ENCODE data around the gene RAP1GDS1.

The RAP1GDS1 gene, protein sequence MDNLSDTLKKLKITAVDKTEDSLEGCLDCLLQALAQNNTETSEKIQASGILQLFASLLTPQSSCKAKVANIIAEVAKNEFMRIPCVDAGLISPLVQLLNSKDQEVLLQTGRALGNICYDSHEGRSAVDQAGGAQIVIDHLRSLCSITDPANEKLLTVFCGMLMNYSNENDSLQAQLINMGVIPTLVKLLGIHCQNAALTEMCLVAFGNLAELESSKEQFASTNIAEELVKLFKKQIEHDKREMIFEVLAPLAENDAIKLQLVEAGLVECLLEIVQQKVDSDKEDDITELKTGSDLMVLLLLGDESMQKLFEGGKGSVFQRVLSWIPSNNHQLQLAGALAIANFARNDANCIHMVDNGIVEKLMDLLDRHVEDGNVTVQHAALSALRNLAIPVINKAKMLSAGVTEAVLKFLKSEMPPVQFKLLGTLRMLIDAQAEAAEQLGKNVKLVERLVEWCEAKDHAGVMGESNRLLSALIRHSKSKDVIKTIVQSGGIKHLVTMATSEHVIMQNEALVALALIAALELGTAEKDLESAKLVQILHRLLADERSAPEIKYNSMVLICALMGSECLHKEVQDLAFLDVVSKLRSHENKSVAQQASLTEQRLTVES

DNA sequence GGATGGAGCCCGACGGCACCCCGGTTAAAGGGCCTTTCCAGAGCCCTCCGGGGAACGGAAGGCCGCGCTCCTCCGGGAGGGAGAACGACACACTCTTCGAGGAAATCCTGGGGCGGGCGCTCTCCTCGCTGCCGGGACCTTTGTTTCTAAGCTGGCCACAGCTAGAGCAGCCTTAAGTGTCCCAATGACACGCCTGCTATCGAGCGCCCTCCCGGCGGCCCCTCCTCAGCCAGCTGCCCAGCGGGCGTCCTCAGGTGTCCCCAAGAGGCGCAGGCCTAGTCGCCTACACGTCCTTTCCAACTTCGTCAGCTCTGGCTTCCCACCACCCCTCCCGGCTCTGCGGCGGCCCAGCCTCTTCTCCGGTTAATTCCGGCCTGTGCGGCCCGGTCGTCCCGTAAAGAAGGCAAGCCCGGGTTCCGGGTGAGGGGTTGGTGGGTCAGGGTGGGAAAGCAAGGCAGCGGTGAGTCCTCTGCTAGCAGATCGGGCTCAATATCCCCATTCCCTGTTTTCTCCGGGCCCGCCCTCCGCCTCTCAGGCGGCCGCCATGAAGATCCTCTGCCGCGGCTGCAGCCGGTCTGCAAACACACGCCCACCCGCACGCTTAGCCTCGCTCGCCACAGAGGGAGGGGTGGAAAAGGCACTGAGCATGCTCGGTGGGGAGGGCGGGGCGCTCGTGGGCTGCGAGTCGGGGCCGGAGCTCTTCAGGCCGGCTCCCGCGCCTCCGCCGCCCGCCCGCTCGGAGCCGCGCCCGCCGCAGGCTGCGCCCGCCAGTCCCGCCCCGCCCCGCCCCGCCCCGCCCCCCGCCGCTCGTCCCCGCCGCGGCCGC lies at the start of gene RAP1GDS1:
RAP1GDS1 (plus strand) TSS at position 806 of the 826 bp plus-strand sequence. CDS start 182 bp downstream, outside the sequence.
- no peaks in the 10 kb centered on the region for H3K9me3 ChIP-seq (ENCODE audit: insufficient read depth, low read depth, low read length)
- no peaks in the 10 kb centered on the region for H3K36me3 ChIP-seq (ENCODE audit: insufficient read depth, low read depth, low read length)
- H3K4me3 ChIP-seq (ENCODE audit: low read length), result peak within 1 kb of the TSS; percentile 83
- peak within 1 kb of the TSS; percentile 94 for H3K27ac ChIP-seq (ENCODE audit: low read length)
- peaks cover 9% of the 10 kb centered on the region; the same call in 1 of the 2 replicates for H3K27me3 ChIP-seq (ENCODE audit: insufficient read depth, low read length)
- H3K9ac ChIP-seq (ENCODE audit: low read depth, low read length), result peak within 1 kb of the TSS; percentile 94
- H3K4me1 ChIP-seq (ENCODE audit: insufficient read depth, low read length), result peaks cover 15% of the 10 kb centered on the region

DNA sequence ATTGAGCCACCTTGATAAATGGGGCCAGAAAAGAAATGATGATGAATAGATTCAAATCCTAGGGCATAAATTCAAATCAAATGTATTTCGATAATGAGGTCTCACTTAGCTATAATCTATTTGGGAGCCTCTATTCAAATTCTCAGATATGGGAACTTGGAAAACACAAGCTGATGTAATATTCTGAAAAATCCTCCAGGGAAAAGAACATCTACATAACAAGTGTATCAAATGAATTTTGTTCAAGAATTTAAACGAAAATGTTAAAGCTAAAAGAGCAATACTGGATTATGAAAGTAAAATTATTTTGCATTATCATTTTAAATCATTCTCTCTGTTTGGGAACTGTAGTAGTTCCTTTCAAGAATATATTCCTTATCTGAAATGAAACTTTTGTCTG lies 38.9 kb upstream of the RAP1GDS1 start:
- Histone ChIP-seq H3K27me3 (ENCODE audit: insufficient read depth, low read length) (no peaks in the 10 kb centered on the region), H3K27ac (ENCODE audit: low read length) (no peak overlapping the region), H3K9me3 (ENCODE audit: insufficient read depth, low read depth, low read length) (no peaks in the 10 kb centered on the region), H3K9ac (ENCODE audit: low read depth, low read length) (no peak overlapping the region), H3K36me3 (ENCODE audit: insufficient read depth, low read depth, low read length) (no peaks in the 10 kb centered on the region), H3K4me3 (ENCODE audit: low read length) (no peak overlapping the region), H3K4me1 (ENCODE audit: insufficient read depth, low read length) (no peaks in the 10 kb centered on the region)

DNA sequence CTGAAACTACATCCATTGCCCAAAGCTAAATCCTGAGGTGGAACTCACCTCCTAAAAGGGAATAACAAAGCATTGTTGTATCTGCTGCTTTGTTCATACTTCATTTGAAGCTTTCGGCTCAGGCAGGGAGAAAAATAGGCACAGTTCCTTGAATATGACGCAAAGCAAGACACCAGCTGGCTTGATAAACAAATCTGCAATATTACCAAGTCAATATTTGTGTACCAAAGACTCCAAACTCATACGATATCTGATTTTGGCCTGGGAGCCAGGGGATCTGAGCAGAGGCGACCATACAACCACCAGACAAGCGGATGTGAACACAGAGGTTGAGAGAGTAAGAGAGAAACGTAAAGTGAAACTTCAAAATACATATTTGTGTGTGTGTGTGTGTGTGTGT lies 34.8 kb upstream of the RAP1GDS1 start:
- H3K27ac ChIP-seq (ENCODE audit: low read length), result no peak overlapping the region
- no peak overlapping the region for H3K4me3 ChIP-seq (ENCODE audit: low read length)
- H3K4me1 ChIP-seq (ENCODE audit: insufficient read depth, low read length), result no peaks in the 10 kb centered on the region
- H3K9ac ChIP-seq (ENCODE audit: low read depth, low read length), result no peak overlapping the region
- H3K36me3 ChIP-seq (ENCODE audit: insufficient read depth, low read depth, low read length), result no peaks in the 10 kb centered on the region
- H3K27me3 ChIP-seq (ENCODE audit: insufficient read depth, low read length), result no peaks in the 10 kb centered on the region
- no peaks in the 10 kb centered on the region for H3K9me3 ChIP-seq (ENCODE audit: insufficient read depth, low read depth, low read length)

DNA sequence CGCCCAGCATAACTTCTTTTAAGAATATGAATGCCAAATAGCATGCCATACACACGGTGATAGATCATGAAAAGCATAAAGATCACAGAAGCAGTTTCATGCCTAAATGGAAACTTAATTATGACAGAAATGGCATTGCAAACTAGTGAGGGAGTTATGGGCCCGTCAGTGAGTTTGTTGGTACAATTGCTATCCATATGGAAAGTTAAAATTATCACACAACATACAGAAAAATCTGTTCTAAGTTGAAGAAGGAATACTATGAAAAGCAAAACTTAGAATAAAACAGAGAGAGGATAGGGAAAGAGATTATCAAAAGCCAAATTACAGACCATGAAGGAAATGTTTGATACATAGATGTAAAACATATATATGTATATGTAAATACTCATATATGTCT lies 30.2 kb upstream of the RAP1GDS1 start:
- no peak overlapping the region for H3K9ac ChIP-seq (ENCODE audit: low read depth, low read length)
- H3K36me3 ChIP-seq (ENCODE audit: insufficient read depth, low read depth, low read length), result no peaks in the 10 kb centered on the region
- no peak overlapping the region for H3K4me3 ChIP-seq (ENCODE audit: low read length)
- no peaks in the 10 kb centered on the region for H3K4me1 ChIP-seq (ENCODE audit: insufficient read depth, low read length)
- H3K9me3 ChIP-seq (ENCODE audit: insufficient read depth, low read depth, low read length), result no peaks in the 10 kb centered on the region
- H3K27me3 ChIP-seq (ENCODE audit: insufficient read depth, low read length), result no peaks in the 10 kb centered on the region
- H3K27ac ChIP-seq (ENCODE audit: low read length), result no peak overlapping the region

DNA sequence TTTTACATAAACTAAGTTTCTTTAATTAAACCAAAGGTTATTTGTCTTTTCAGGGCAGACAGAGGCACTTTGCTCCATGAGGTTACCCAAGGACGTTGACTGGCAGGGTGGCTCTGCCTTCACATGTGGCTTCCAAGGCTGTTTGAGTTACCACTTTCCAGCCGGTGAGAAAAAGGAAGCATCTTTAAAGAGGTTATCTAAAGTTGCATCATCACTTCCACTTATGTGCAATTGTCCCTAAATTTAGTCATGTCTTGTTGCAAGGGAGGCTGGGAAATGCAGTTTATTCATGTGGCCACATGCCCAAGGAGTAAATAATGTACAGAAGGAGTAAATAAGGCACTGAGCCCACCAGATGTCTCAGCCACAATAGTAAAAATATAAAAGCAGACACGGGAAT lies 29.0 kb upstream of the RAP1GDS1 start:
- Histone ChIP-seq H3K9me3 (ENCODE audit: insufficient read depth, low read depth, low read length) (no peaks in the 10 kb centered on the region), H3K36me3 (ENCODE audit: insufficient read depth, low read depth, low read length) (no peaks in the 10 kb centered on the region), H3K4me3 (ENCODE audit: low read length) (no peak overlapping the region), H3K27ac (ENCODE audit: low read length) (no peak overlapping the region), H3K4me1 (ENCODE audit: insufficient read depth, low read length) (no peaks in the 10 kb centered on the region), H3K9ac (ENCODE audit: low read depth, low read length) (no peak overlapping the region), H3K27me3 (ENCODE audit: insufficient read depth, low read length) (no peaks in the 10 kb centered on the region)

DNA sequence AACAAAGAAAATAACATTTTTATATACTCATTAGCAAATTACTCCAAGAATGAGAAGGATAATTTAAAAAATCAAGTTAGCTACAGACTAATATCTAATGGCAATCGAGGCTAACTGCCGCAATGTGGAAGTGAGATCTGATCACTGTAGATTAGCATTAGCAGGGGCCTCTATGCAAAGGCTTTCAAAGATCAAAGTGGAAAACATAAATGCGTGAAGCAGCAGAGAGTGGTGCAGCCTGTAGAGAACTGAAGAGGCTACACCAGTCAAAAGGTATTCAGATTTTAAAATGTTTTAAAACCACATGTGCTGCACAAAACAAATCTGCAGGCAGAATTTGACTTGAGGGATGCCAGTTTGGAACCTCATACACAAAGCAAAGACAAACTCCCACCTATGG lies 24.0 kb upstream of the RAP1GDS1 start:
- Histone ChIP-seq H3K9ac (ENCODE audit: low read depth, low read length) (no peak overlapping the region), H3K4me3 (ENCODE audit: low read length) (no peak overlapping the region), H3K9me3 (ENCODE audit: insufficient read depth, low read depth, low read length) (no peaks in the 10 kb centered on the region), H3K27ac (ENCODE audit: low read length) (no peak overlapping the region), H3K4me1 (ENCODE audit: insufficient read depth, low read length) (peaks cover 9% of the 10 kb centered on the region; the same call in 1 of the 2 replicates), H3K36me3 (ENCODE audit: insufficient read depth, low read depth, low read length) (no peaks in the 10 kb centered on the region), H3K27me3 (ENCODE audit: insufficient read depth, low read length) (no peaks in the 10 kb centered on the region)

DNA sequence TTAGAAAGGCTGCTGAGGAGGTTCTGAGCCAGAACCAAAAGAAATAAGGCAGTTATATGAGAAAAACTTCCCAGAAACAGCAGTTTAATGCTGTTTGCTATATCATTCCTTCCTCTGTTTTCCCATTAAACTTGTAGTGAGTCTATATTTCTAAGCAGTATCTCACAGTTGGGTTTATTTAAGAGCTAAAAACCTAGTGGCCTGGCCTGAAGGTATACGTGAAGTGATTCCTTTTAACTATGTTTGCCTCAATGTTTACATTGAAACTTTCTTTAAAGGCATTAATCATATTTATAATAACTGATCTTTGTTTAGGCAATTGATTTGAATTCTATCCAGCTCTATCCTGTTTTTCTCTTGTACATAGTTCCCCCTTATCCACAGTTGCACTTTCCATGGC lies 19.1 kb upstream of the RAP1GDS1 start:
- Histone ChIP-seq H3K9me3 (ENCODE audit: insufficient read depth, low read depth, low read length) (no peaks in the 10 kb centered on the region), H3K27me3 (ENCODE audit: insufficient read depth, low read length) (no peaks in the 10 kb centered on the region), H3K4me1 (ENCODE audit: insufficient read depth, low read length) (peaks cover 9% of the 10 kb centered on the region; the same call in 1 of the 2 replicates), H3K27ac (ENCODE audit: low read length) (no peak overlapping the region), H3K4me3 (ENCODE audit: low read length) (no peak overlapping the region), H3K9ac (ENCODE audit: low read depth, low read length) (no peak overlapping the region), H3K36me3 (ENCODE audit: insufficient read depth, low read depth, low read length) (no peaks in the 10 kb centered on the region)

DNA sequence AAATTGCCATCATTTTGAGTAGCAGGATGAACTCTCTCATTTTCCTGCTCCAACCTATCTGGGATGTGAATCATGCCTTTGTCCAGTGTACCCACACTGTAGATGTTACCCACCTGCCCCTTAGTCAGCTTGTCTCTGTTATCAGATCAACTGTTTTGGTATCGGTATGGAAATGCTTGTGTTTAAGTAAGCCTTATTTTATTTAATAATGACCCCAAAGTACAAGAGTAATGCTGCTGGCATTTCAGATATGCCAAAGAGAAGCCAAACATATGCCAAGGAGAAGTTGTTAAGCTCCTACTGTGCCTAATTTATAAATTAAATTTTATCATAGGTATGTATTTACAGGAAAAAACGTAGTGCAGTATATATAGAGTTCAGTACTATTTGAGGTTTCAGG lies 18.6 kb upstream of the RAP1GDS1 start:
- Histone ChIP-seq H3K9ac (ENCODE audit: low read depth, low read length) (no peak overlapping the region), H3K27ac (ENCODE audit: low read length) (no peak overlapping the region)

DNA sequence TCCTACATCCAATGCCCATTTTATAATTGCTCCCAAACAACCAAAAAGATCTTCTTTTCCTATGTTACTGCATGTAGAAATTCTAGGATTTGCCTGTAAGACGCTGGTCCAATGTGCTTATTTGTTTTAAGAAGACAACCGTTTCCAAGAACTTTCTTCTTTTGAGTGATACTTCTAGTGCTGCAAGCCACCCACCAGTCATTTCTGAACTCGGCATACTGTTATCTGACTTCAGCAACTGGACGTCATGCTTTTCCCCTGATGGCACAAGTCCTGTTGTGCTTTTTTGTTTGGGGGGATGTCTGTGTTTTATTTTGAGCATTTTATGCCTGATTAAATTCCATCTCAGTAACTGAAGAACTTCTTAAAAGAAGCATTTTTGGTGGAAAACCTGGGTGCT lies 16.0 kb upstream of the RAP1GDS1 start:
- Histone ChIP-seq H3K27me3 (ENCODE audit: insufficient read depth, low read length) (no peaks in the 10 kb centered on the region), H3K4me3 (ENCODE audit: low read length) (no peak overlapping the region), H3K9ac (ENCODE audit: low read depth, low read length) (no peak overlapping the region), H3K9me3 (ENCODE audit: insufficient read depth, low read depth, low read length) (no peaks in the 10 kb centered on the region), H3K36me3 (ENCODE audit: insufficient read depth, low read depth, low read length) (no peaks in the 10 kb centered on the region), H3K27ac (ENCODE audit: low read length) (no peak overlapping the region), H3K4me1 (ENCODE audit: insufficient read depth, low read length) (no peaks in the 10 kb centered on the region)

More for the DNA sequence above, 18.6 kb upstream of the RAP1GDS1 start:
- peaks cover 9% of the 10 kb centered on the region; the same call in 1 of the 2 replicates for H3K4me1 ChIP-seq (ENCODE audit: insufficient read depth, low read length)
- no peaks in the 10 kb centered on the region for H3K9me3 ChIP-seq (ENCODE audit: insufficient read depth, low read depth, low read length)
- no peaks in the 10 kb centered on the region for H3K27me3 ChIP-seq (ENCODE audit: insufficient read depth, low read length)
- H3K4me3 ChIP-seq (ENCODE audit: low read length), result no peak overlapping the region
- H3K36me3 ChIP-seq (ENCODE audit: insufficient read depth, low read depth, low read length), result no peaks in the 10 kb centered on the region

DNA sequence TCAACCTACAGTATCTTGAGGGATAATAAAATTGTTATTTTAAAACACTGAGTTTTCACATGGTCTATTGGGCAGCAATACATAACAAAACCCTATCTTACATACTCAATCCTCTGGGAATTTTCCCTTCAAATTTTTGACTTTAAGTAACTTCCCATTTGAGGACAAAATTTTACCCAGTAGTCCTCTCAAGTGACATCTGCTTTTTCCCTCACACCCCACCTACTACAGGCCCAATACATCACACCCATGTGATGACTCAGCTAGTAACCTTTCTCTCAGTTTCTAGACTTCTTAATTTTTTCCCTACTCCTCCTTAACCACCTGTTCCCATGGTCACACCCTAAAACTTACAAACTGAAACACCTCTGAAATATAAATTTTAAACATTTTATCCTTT lies 12.2 kb upstream of the RAP1GDS1 start:
- H3K36me3 ChIP-seq (ENCODE audit: insufficient read depth, low read depth, low read length), result no peaks in the 10 kb centered on the region
- no peak overlapping the region for H3K4me3 ChIP-seq (ENCODE audit: low read length)
- H3K27ac ChIP-seq (ENCODE audit: low read length), result no peak overlapping the region
- H3K9me3 ChIP-seq (ENCODE audit: insufficient read depth, low read depth, low read length), result no peaks in the 10 kb centered on the region
- no peaks in the 10 kb centered on the region for H3K27me3 ChIP-seq (ENCODE audit: insufficient read depth, low read length)
- no peaks in the 10 kb centered on the region for H3K4me1 ChIP-seq (ENCODE audit: insufficient read depth, low read length)
- H3K9ac ChIP-seq (ENCODE audit: low read depth, low read length), result no peak overlapping the region

DNA sequence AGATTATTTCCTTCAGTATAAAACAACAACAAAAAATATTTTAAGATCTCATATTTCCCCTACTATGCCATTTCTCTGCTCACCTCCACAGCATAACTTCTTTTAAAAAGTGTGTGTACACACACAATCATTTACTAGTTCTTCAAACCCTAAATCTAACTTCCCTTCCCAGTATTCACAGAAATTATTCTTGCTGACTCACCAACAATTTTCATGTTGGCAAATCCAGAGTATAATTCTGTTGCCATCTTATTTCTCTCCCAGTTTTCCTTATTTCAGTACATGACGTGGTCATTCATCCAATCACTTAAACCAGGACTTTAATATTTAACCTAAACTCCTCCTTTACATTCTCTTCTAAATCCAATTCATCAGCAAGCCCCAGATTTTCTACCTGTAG lies 11.4 kb upstream of the RAP1GDS1 start:
- Histone ChIP-seq H3K27me3 (ENCODE audit: insufficient read depth, low read length) (no peaks in the 10 kb centered on the region), H3K9ac (ENCODE audit: low read depth, low read length) (no peak overlapping the region), H3K4me1 (ENCODE audit: insufficient read depth, low read length) (no peaks in the 10 kb centered on the region), H3K27ac (ENCODE audit: low read length) (no peak overlapping the region), H3K36me3 (ENCODE audit: insufficient read depth, low read depth, low read length) (no peaks in the 10 kb centered on the region), H3K9me3 (ENCODE audit: insufficient read depth, low read depth, low read length) (no peaks in the 10 kb centered on the region), H3K4me3 (ENCODE audit: low read length) (no peak overlapping the region)
